Body of pancreas (tissue), 4 donors: Measurements from ENCODE around the gene DYNLRB2.

Experiments
- CTCF ChIP-seq, 7 experiments: fragments of 450-650 bp in 4 of 7; fragments of 200-600 bp in 3 of 7; sonication (generic) in 3 of 7; IDR thresholded peaks; one replicate each; pipeline ENCODE4 v1.5.1; 2016 to 2019; ENCODE audit warnings: antibody characterized with exemption in 7 of 7
- POLR2A ChIP-seq, 3 donors: fragments of 450-650 bp; IDR thresholded peaks; one replicate each; pipeline ENCODE4 v1.6.1; 2016; ENCODE audit warnings: antibody characterized with exemption in 3 of 3, mild to moderate bottlenecking in 2 of 3

DNA sequence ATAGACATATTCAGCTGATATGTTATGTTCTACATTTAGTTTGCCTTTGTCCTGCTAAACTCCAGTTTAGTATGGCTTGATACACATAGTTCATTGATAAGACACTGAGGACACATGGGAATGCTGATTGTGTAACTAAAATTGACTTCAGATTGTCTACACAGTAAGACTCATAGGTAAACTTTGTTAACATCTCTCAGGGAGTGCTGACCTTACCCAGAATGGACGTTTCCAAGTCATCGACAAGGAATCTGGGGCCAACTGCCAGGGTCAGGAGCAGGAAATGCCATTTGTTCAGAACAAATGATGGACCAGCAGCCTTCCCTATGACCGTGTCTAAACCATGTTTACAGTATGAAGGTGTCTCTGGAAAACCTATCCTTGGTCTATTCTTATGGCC is 58.7 kb downstream of the DYNLRB2 start:
- TF ChIP-seq CTCF (IDR thresholded peaks at IDR 0.05): no peak
- TF ChIP-seq POLR2A (IDR thresholded peaks at IDR 0.05): no peak
